Measurements from ENCODE around the gene ENPP6.
A peak's percentile ranks its signal among the peaks of the same experiment; 100 is the strongest.
"Not testable (repeated sequence)": the region's sequence is repeated elsewhere in the genome, so short reads cannot be mapped to it uniquely, and the experiment has no call there.

Gene ENPP6

DNA sequence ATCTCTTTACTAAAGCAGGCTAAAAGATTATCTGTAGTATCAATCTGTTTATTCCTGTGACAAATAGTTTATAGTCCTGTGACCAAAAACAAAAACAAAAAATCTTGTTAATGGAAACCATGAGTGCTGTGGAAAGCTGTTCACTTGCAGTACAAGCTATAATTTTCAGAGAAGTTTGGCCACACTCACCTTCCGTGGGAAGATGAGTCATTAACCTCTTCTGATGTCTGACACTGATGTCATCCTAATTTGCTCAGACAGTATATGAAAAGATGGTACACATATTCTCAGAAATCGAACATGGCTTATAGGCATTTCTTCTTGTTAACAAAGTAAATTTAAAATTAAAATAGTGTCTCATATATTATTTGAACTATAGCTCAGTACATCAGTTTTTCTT, 19.9 kb upstream of the ENPP6 start:
- H3K27ac ChIP-seq, result no peak overlapping the region
- no peak for DNase-seq (ENCODE audit: low read depth, low spot score)

DNA sequence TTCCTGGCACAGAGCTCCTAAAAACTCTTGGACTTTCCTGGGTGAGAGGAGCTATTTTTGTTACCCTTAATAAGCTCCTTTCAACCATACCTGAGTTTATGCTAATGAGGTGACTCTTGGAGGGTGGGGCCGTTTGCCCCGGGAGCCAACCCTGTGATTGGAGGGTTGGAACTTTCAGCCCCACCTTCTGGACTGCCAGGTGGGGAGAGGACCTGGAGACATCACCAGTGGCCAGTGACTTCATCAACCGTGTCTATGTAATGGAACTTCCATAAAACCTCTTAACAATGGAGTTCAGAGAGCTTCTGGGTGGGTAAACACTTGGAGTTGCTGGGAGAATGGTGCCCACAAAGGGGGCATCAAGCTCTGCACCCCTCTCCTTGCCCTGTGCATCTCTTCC, 17.9 kb upstream of the ENPP6 start:
- no peak for DNase-seq (ENCODE audit: low read depth, low spot score)
- H3K27ac ChIP-seq, result no peak overlapping the region

DNA sequence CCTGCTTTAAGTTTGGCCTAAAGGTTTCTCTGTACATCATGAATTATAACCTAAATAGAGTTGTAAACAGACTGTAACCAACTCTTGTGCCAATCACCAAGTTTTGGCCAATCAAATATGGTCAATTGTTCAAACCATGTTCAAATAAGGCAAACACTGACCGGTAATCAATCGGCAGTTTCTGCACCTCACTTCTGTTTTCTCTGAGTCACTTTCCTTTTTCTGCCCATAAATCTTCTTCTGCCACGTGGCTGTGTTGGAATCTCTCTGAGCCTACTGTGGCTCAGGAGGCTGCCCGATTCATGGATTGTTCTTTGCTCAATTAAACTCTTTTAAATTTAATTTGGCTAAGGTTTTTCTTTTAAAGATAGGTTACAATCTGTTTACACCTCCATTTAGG, 16.5 kb upstream of the ENPP6 start:
- DNase-seq (ENCODE audit: low read depth, low spot score), result no peak
- H3K27ac ChIP-seq, result no peak overlapping the region

DNA sequence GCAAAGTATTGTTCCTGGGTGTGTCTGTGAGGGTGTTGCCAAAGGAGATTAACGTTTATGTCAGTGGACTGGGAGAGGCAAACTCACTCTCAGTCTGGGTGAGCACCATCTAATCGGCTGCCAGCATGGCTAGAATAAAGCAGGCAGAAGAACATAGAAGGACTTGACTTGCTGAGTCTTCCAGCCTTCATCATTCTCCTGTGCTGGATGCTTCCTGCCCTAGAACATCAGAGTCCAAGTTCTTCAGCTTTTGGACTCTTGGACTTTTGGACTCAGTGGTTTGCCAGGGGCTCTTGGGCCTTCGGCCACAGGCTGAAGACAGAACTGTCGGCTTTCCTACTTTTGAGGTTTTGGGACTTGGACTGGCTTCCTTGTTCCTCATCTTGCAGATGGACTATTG, 15.3 kb upstream of the ENPP6 start:
- no peak for DNase-seq (ENCODE audit: low read depth, low spot score)

DNA sequence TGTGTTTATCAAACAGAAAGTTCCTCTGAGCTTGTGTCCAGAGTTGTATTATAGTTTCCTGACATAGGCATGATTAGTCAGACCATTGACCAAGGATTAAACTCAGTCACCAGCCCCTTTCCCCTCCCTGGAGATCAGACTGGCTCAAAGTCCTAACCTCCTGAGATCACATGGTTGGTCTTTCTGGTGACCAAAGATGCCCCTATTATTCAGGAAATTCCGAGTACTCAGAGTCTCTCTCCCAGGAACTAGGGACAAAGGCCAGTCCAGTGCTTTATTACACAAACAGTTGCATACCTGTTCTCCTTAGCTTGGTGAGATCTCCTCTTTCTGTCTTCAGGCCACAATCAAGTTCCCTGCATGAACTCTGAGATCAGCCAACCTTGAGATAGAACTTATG, 14.5 kb upstream of the ENPP6 start:
- no peak for DNase-seq (ENCODE audit: low read depth, low spot score)
- H3K27ac ChIP-seq, result no peak overlapping the region

More for the DNA sequence above, 15.3 kb upstream of the ENPP6 start:
- H3K27ac ChIP-seq, result no peak overlapping the region

DNA sequence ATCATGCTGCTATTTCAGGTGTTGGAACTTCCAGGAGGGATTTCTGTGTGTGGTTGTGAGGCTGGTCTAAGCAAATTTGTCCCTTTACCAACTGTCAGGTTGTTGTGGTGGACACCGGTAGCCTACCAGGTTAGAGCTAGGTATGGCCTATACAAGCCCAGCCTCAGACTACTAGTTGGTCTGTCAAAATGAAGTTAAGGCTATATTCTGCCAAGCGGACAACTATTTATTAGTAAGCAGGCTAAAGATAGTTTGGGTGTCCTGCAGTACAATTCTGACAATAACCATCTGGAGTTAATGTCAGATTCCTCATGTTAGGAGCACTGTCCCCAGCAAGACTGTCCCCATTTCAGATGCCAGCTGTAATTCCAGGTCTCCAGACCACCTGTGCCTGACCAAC, 13.9 kb upstream of the ENPP6 start:
- no peak for DNase-seq (ENCODE audit: low read depth, low spot score)
- no peak overlapping the region for H3K27ac ChIP-seq

DNA sequence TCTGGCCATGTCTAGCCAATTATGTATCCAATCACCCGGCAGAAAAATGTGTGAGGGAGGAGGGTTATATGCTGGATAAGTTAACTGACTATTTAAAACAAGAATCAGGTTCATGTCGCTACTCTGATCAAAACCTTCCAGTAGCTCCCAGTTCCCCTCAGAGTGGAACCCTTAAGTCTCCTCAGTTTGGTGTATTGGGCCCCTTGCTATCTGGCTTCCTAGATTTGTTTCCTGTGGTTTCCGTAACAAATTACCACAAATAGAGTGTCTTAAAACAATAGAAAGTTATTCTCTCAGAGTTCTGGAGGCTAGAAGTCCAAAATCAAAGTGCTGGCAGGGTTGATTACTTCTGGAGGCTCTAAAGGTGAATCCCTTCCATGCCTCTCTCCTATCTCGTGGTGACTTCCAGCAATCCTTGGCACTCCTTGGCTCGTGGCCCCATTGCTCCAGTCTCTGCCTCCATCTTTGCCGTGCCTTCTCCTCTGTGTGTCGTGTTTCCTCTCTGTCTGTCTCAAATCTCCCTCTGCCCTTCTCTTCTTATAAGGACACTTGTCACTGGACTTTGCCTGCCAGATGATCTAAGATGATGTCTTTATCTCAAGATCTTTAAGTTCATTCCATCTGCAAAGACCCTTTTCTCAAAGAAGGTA, 10.5 kb upstream of the ENPP6 start:
- no peak overlapping the region for H3K27ac ChIP-seq

DNA sequence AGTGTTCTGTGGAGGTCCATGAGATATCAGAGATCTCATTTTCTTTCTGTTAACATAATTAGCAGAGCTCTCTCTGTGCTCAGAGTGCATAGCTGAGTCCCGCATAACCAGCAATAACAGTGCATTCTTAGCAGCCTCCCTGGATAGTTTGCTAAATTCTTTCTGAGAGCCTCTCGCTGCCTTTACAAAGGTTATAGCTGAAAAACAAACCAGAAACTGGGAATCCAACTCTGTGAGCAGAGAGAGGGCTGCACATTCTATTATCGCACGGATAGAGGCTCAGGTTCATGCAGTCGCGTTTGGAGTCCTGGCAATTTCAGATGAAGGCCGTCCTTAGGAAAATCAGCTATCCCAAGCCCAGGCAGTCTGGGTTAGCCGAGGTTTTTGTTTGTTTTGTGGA, 1.2 kb downstream of the ENPP6 start:
- no peak overlapping the region for H3K27ac ChIP-seq
- DNase-seq (ENCODE audit: low read depth, low spot score), result no peak

More for the DNA sequence above, 10.5 kb upstream of the ENPP6 start:
- DNase-seq (ENCODE audit: low read depth, low spot score), result no peak

DNA sequence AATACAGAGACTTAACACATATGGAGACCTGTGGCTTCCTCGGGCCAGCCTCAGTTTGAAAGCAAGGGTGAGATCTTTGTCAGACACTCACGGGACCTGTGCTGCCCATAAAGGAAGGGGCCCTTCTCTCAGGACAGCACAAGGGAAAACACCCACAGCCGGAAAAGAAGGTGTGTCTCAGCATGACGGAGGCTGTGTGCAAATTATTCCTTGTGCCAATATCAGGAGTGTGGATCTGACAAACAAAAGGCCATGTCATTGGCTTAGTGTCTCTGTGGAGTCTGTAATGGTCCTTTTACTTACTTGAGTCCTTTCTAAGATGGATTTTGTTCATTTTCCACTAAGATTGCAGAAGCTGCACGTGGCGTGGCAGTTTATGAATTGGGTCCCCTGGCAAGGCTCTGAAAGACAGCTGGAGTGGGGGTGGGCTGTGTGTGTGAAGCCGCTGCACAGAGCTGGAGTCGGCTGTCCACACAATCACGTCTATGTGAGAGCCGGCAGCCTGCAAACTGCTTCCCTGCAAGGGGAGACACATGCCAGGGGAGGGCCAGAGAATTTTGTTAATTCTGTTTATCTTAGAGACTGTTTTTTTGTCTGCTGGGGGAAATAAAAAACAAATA, 1.9 kb downstream of the ENPP6 start:
- H3K27ac ChIP-seq, result no peak overlapping the region
- DNase-seq (ENCODE audit: low read depth, low spot score), result no peak

DNA sequence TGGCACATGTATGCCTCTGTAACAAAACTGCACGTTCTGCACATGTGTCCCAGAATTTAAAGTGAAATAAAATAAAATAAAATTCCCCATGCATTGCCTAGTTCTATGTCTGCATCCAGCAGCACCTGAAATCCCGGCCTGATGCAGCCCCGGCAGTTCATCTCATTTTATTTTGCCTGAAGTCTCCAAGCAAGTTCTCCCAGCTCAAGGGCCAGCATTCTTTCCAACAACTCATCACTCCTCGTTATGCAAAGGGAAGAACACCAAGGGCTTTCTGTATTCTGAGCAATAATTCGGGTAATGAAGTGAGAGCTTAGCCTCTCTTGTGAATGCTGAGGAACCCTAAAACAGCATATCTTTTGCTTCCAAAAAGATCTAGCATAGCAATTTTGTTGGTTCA, 2.7 kb downstream of the ENPP6 start:
- DNase-seq (ENCODE audit: low read depth, low spot score), result no peak

DNA sequence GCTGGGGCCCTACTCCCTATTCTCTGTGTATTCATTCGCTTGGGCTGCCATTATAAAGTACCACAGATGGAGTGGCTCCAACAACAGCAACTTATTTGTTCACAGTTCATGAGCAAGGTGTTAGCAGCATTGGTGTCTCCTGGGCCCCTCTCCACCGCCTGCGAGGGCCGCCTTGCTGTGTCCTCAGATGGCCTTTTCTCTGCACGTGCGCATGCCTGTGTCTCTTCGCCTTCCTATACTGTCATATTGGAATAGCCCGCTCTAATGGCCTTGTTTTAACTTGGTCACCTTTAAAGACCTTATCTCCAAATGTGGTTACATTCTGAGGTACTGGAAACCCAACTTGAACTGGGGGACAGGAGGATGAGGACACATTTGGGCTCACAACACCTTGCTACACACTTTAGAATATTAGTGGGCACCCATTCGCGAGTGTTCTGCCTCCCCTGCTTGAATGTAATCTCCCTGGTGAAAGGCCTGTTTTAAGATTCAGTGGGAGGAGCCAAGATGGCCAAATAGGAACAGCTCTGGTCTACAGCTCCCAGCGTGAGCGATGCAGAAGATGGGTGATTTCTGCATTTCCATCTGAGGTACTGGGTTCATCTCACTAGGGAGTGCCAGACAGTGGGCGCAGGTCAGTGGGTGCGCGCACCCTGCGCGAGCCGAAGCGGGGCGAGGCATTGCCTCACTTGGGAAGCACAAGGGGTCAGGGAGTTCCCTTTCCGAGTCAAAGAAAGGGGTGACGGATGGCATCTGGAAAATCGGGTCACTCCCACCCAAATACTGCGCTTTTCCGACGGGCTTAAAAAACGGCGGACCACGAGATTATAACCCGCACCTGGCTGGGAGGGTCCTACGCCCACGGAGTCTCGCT, 9.7 kb downstream of the ENPP6 start:
- not testable (repeated sequence) for H3K27ac ChIP-seq; DNase-seq (ENCODE audit: low read depth, low spot score)

More for the DNA sequence above, 2.7 kb downstream of the ENPP6 start:
- H3K27ac ChIP-seq, result no peak overlapping the region

DNA sequence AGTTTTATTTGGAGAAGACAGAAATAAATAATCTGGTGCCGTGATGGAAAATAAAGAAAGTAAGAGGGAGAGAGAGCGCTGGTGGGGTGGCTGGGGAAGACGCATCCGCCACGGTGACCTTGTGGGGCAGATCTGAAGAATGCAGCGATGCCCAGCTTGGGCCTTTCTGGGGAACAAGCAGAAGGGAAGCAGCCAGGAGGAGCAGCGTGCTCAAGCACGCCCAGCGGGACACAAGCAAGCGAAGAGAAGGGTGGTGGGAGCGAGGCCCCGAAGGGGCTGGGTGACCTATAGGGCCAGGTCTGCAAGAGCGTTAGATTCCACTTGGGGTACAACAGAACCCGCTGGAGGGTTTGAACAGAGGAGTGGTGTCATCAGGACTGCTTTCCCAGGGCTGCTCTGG, 12.4 kb downstream of the ENPP6 start:
- DNase-seq (ENCODE audit: low read depth, low spot score), result no peak
- no peak overlapping the region for H3K27ac ChIP-seq

DNA sequence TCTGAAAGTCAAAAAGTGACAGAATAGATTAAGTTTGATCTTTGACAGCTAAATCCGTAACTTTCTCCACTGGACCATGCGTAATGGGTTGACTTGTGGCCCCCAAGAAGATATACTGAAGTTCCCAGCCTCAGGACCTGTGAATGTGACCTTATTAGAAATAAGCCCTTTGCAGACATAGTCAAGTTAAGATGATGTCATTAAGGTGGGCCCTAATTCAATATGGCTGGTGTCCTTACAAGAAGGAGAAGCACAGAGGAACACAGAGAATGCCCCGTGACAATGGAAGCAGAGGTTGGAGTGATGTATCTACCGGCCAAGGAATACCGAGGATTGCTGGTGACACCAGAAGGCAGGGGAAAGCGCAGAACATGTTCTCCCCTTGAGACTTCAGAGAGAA, 14.4 kb downstream of the ENPP6 start:
- no peak for DNase-seq (ENCODE audit: low read depth, low spot score)
- no peak overlapping the region for H3K27ac ChIP-seq

DNA sequence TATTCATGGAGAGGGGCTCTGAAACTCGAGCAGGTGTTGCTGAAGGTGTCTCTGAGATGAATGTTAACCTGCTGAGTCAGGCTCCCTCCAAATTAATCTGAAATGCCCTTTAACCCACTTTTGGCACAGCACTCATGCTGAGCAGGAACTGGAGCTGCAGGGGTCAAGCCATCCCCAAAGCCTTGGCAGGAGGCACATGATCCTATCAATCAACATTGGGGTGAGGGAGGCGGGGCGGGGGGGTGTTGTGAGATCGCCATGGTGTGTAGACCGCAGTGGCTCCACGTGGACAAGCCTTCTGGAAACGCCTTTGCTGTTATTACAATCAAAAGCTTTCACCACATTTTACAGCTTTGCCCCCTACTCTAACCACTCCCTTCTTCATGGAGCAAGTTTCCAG, 16.5 kb downstream of the ENPP6 start:
- no peak for DNase-seq (ENCODE audit: low read depth, low spot score)
- H3K27ac ChIP-seq, result no peak overlapping the region

DNA sequence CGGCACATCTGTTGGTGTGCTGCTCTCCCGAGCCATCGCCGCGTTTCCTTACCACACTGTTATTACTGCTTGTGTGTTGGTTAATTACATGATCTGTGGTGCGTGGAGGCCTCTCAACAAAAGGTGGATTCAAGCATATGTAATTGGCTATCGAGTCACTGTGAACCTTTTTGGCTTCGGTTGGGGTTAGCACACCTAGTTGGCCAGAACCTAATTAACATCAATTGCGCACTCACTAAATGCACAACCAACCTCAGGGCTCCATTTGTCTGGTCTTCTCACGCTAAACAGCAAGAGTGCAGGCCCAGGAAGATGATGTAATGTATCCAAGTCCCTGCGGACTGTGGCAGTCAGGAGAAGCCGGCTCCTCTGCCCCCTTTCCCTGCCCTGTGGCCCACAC, 17.4 kb downstream of the ENPP6 start:
- no peak for DNase-seq (ENCODE audit: low read depth, low spot score)
- no peak overlapping the region for H3K27ac ChIP-seq

DNA sequence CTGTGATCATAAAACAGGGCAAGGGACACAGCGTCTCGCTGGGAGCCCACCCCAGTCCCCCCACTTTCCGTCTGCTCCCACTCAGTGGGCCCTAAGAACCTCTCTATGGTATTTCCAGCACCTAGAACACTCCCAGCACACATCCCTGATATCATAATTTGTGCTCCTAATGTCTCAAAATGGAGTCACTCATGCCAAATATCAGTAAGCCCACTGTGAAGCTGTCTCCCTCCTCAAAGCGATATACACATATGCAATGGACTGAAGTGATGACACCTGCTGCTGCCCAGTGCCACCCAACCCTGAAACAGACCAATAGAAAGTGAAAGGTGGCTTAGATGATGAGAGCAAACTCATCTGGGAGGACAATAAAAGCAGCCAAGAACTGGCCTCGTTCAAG, 17.9 kb downstream of the ENPP6 start:
- DNase-seq (ENCODE audit: low read depth, low spot score), result no peak
- H3K27ac ChIP-seq, result no peak overlapping the region

DNA sequence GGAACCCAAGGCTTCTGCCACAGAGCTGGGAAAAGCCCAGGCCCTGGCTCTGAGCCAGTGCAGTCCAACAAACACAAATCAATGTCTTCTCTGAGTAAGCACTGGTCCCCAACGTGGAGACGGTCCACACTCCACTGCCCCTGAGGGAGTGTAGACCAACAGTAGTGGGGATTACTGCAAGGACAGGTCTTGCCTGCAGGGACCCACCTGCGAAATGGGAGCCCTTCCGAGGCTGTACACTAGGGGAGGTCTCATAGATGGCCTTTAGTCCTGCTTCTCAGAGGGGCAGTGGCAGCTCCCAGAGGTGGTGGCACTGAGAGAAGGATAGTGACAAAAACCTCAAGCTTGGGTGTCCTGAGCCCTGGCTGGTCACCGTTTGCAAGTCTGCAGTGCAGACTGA, 19.5 kb downstream of the ENPP6 start:
- no peak for DNase-seq (ENCODE audit: low read depth, low spot score)
- no peak overlapping the region for H3K27ac ChIP-seq

DNA sequence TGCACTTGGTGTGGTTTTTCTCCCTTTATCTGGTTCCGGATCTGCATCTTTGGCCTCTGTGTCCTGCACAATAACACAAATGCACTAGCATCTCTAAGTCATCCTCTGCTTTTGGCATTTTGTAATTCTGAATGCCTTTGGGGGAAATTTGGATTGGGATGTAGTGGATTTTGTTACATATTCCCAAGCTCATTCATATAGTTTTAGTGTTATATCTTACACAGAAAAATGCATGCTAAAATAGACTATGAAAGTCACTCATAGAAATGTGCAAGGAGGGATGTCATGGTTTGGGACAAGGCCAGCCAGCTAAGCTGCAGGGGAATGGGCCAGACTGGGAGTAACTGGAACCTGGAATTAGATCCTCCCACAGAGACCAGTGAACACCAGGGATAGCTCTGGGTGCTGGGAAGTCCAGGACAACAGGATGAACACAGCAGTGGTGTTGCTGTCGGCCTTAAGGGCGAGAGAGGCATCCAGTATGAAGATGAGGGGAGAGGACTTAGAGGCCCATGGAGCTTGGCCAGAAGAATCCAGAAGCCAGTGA, 20.1 kb downstream of the ENPP6 start:
- DNase-seq (ENCODE audit: low read depth, low spot score), result no peak
- H3K27ac ChIP-seq, result no peak overlapping the region

DNA sequence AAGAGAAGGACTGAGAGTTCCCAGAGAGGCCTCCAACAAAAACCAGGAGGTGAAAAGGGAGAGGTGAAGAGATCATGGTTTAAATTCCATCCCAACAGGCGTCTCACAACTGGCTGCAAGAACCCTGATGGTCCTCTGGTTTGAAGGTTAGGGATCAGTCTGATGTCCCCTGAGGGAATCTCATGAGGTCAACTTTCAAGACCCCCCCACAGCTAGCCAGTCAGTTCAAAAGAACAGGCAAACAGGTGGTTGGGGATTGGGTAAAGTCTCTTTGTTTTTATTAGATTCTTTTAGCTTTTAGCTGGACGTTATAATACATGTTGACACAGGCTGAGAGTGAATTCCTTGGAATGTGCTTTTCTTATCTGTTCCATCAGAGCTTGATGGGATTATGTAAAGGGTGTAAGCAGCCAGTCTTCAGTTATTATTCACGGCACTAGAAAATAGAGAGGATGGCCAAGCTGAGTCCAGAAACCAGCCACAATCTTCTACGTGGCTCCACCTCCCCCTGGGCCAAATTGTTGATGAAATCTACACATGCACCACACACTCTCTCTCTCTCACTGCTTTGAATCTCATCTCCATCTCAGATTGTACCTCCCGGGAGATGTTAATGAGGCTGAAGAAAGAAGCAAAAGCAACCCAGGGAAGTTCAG, 20.8 kb downstream of the ENPP6 start:
- no peak overlapping the region for H3K27ac ChIP-seq
- DNase-seq (ENCODE audit: low read depth, low spot score), result peak; percentile 37

Data from epithelial cell of prostate (primary cell).